AG09319 (cell line): ENCODE results near the gene GTSE1.

Source experiments
- DNase-seq: peaks from one replicate; pipeline ENCODE4 v3.0.0-alpha.2; 2010; ENCODE audit warnings: low read depth; ENCODE audit errors: extremely low read depth
- CTCF ChIP-seq: IDR thresholded peaks from 2 replicates; pipeline ENCODE4 v1.5.1; 2011; ENCODE audit warnings: low read depth, mild to moderate bottlenecking, inconsistent platforms, low read length, moderate library complexity

The GTSE1 gene

GRCh38 chr22:46269564-46269963 lies 27.1 kb upstream of the GTSE1 start:
- TF ChIP-seq CTCF, result no peak
- DNase-seq, result no peak

- no peak for DNase-seq
- no peak for TF ChIP-seq CTCF
These were observed 24.5 kb upstream of the GTSE1 start for GRCh38 chr22:46272196-46272595.

- no peak for DNase-seq
- TF ChIP-seq CTCF, result no peak
These were observed 23.8 kb upstream of the GTSE1 start for GRCh38 chr22:46272762-46273431.

GRCh38 chr22:46273432-46274148 lies 23.1 kb upstream of the GTSE1 start:
- DNase-seq, result no peak
- TF ChIP-seq CTCF, result no peak

GRCh38 chr22:46274381-46274780 lies 22.3 kb upstream of the GTSE1 start:
- TF ChIP-seq CTCF, result no peak
- DNase-seq, result no peak

- no peak for TF ChIP-seq CTCF
- DNase-seq, result no peak
These were observed 21.1 kb upstream of the GTSE1 start for GRCh38 chr22:46275455-46276122.

- DNase-seq, result no peak
- TF ChIP-seq CTCF, result no peak
These were observed 20.1 kb upstream of the GTSE1 start for GRCh38 chr22:46276563-46276962.
